H1 (cell line): ENCODE measurements around the gene MAP2K7. TPM values are rescaled to one million over a fixed set of nuclear protein-coding genes. Genes with fewer than 3 reads are reported as not detected.

Source experiments
- CTCF ChIA-PET: fragments of 300-600 bp; sonication (Branson Sonifier 250); formaldehyde crosslinking; loops from one replicate; lab custom pipeline; 2021; ENCODE audit not compliant: partially characterized antibody; lab: Charles Lee
- POLR2A ChIA-PET: fragments of 300-600 bp; sonication (Branson Sonifier 250); formaldehyde crosslinking; loops from one replicate; lab custom pipeline; 2021; ENCODE audit warnings: inconsistent platforms; ENCODE audit not compliant: partially characterized antibody; lab: Charles Lee
- DNase-seq, 2 experiments: peaks; one replicate each; pipeline versions ENCODE4 v3.0.0 to v3.0.0-alpha.2; 2010 to 2022; ENCODE audit warnings: low spot score in 2 of 2, low read depth in 1 of 2, mixed read lengths in 1 of 2
- FAIRE-seq: peaks from 2 replicates; lab custom pipeline; 2011; peaks lifted over from hg19 to GRCh38; lab: Jason Lieb, UNC
- H2AFZ ChIP-seq: 2 replicates; pipeline ENCODE4 v1.8.1; 2012; ENCODE audit warnings: low read length, inconsistent platforms
- H2AK5ac ChIP-seq: 2 replicates; pipeline ENCODE4 v1.6.1; 2013; ENCODE audit warnings: low read depth, low read length
- H2BK120ac ChIP-seq: replicated peaks from 2 replicates; pipeline ENCODE3; 2013; ENCODE audit warnings: low read depth, low read length, inconsistent platforms
- H2BK12ac ChIP-seq: 2 replicates; pipeline ENCODE4 v1.6.1; 2013; ENCODE audit warnings: low read depth, low read length
- H2BK15ac ChIP-seq: 2 replicates; pipeline ENCODE4 v1.6.1; 2013; ENCODE audit warnings: low read length
- H2BK20ac ChIP-seq: 2 replicates; pipeline ENCODE4 v1.6.1; 2013; ENCODE audit warnings: low read length
- H2BK5ac ChIP-seq: 2 replicates; pipeline ENCODE4 v1.6.1; 2013; ENCODE audit warnings: low read depth, low read length
- H3K14ac ChIP-seq: 2 replicates; pipeline ENCODE4 v1.6.1; 2013; ENCODE audit warnings: inconsistent platforms; ENCODE audit not compliant: insufficient read length
- H3K18ac ChIP-seq: 2 replicates; pipeline ENCODE4 v1.6.1; 2013; ENCODE audit warnings: low read length; ENCODE audit errors: extremely low read depth
- H3K23ac ChIP-seq: 2 replicates; pipeline ENCODE4 v1.6.1; 2013; ENCODE audit warnings: inconsistent platforms; ENCODE audit not compliant: insufficient read length
- H3K23me2 ChIP-seq: 2 replicates; pipeline ENCODE4 v1.6.1; 2013; ENCODE audit warnings: low read depth, low read length
- H3K27ac ChIP-seq: 2 replicates; pipeline ENCODE4 v1.6.1; 2011; ENCODE audit warnings: low read depth, low read length, inconsistent platforms
- H3K27me3 ChIP-seq, 4 experiments: replicated peaks in 1 of 4; 1 replicate in 1 of 4; 2 replicates in 3 of 4; pipeline versions ENCODE4 v1.6.1 to v1.8.1; 2011 to 2013; ENCODE audit warnings: low read length in 3 of 4, mild to moderate bottlenecking in 3 of 4, inconsistent platforms in 2 of 4, mixed read lengths in 2 of 4, moderate library complexity in 1 of 4; ENCODE audit not compliant: control insufficient read depth in 3 of 4, insufficient read depth in 3 of 4; ENCODE audit errors: extremely low read depth in 1 of 4
- H3K36me3 ChIP-seq, 4 experiments: 2 replicates each; pipeline versions ENCODE4 v1.6.1 to v1.8.1; 2011 to 2013; ENCODE audit warnings: mild to moderate bottlenecking in 4 of 4, low read length in 3 of 4, moderate library complexity in 2 of 4, control low read depth in 1 of 4, inconsistent platforms in 1 of 4; ENCODE audit not compliant: insufficient read depth in 4 of 4, control insufficient read depth in 2 of 4
- H3K4ac ChIP-seq: replicated peaks from 2 replicates; pipeline ENCODE3; 2013; ENCODE audit warnings: low read length, low read depth, mixed read lengths, inconsistent platforms; ENCODE audit not compliant: insufficient read length
- H3K4me1 ChIP-seq, 4 experiments: replicated peaks in 1 of 4; 1 replicate in 1 of 4; 2 replicates in 3 of 4; pipeline versions ENCODE4 v1.6.1 to v1.8.1; 2011 to 2013; ENCODE audit warnings: low read length in 3 of 4, inconsistent platforms in 2 of 4, mixed read lengths in 1 of 4; ENCODE audit not compliant: insufficient read depth in 4 of 4, control insufficient read depth in 3 of 4
- H3K4me2 ChIP-seq, 2 experiments: 2 replicates each; pipeline versions ENCODE4 v1.6.1 to v1.8.1; 2011 to 2013; ENCODE audit warnings: low read depth in 2 of 2, low read length in 2 of 2, control low read depth in 1 of 2, inconsistent platforms in 1 of 2, mild to moderate bottlenecking in 1 of 2; ENCODE audit not compliant: insufficient read depth in 1 of 2
- H3K4me3 ChIP-seq, 4 experiments: fragments of 200-600, 300-600 bp in 1 of 4; sonication (generic), shearing (Covaris generic), sonication (Bioruptor Twin) in 1 of 4; 2 replicates each; pipeline versions ENCODE4 v1.5.1 to v1.8.1; 2011 to 2016; ENCODE audit warnings: low read length in 4 of 4, low read depth in 3 of 4, control low read depth in 2 of 4, inconsistent platforms in 2 of 4, mild to moderate bottlenecking in 2 of 4, mixed read lengths in 1 of 4, moderate library complexity in 1 of 4; ENCODE audit not compliant: insufficient read depth in 2 of 4; ENCODE audit errors: extremely low read depth in 1 of 4
- H3K56ac ChIP-seq: replicated peaks from 2 replicates; pipeline ENCODE3; 2013; ENCODE audit warnings: low read depth, mild to moderate bottlenecking, mixed read lengths, low read length, inconsistent platforms; ENCODE audit not compliant: insufficient read length
- H3K79me1 ChIP-seq: 2 replicates; pipeline ENCODE4 v1.6.1; 2013; ENCODE audit warnings: low read depth, low read length, control low read depth
- H3K79me2 ChIP-seq, 2 experiments: 2 replicates each; pipeline versions ENCODE4 v1.6.1 to v1.8.1; 2012 to 2013; ENCODE audit warnings: low read length in 2 of 2, mild to moderate bottlenecking in 2 of 2, inconsistent platforms in 1 of 2; ENCODE audit not compliant: insufficient read depth in 2 of 2, control insufficient read depth in 1 of 2
- H3K9ac ChIP-seq, 4 experiments: replicated peaks in 1 of 4; 1 replicate in 1 of 4; 2 replicates in 3 of 4; pipeline versions ENCODE4 v1.6.1 to v1.8.1; 2011 to 2013; ENCODE audit warnings: low read depth in 3 of 4, low read length in 3 of 4, control low read depth in 2 of 4, mild to moderate bottlenecking in 2 of 4, moderate library complexity in 2 of 4, inconsistent platforms in 1 of 4; ENCODE audit errors: extremely low read depth in 1 of 4
- H3K9me3 ChIP-seq, 2 experiments: 2 replicates each; pipeline versions ENCODE4 v1.6.1 to v1.8.1; 2012 to 2013; ENCODE audit warnings: mild to moderate bottlenecking in 2 of 2, moderate library complexity in 2 of 2, control low read depth in 1 of 2, inconsistent platforms in 1 of 2, low read depth in 1 of 2, low read length in 1 of 2, mixed read lengths in 1 of 2; ENCODE audit not compliant: insufficient read depth in 2 of 2
- H4K20me1 ChIP-seq, 2 experiments: replicated peaks in 1 of 2; 2 replicates each; pipeline versions ENCODE3 to v1.8.1; 2011 to 2013; ENCODE audit warnings: inconsistent platforms in 2 of 2, low read length in 2 of 2, mild to moderate bottlenecking in 1 of 2; ENCODE audit not compliant: insufficient read depth in 2 of 2, control insufficient read depth in 1 of 2
- H4K5ac ChIP-seq: 2 replicates; pipeline ENCODE4 v1.6.1; 2013; ENCODE audit warnings: low read length, low read depth, mixed read lengths, inconsistent platforms; ENCODE audit not compliant: insufficient read length
- H4K8ac ChIP-seq: 2 replicates; pipeline ENCODE4 v1.8.0; 2013; ENCODE audit warnings: mild to moderate bottlenecking, moderate library complexity, low read length, inconsistent platforms; ENCODE audit not compliant: insufficient read depth; ENCODE audit errors: extremely low read depth
- H4K91ac ChIP-seq: replicated peaks from 2 replicates; pipeline ENCODE3; 2013; ENCODE audit warnings: low read length, mixed read lengths, inconsistent platforms; ENCODE audit not compliant: insufficient read length
- CTBP2 ChIP-seq: IDR thresholded peaks from 2 replicates; pipeline ENCODE4 v1.7.0; 2011; ENCODE audit warnings: borderline replicate concordance, mild to moderate bottlenecking, moderate library complexity, mixed read lengths, low read length; ENCODE audit not compliant: insufficient read depth, insufficient read length
- EGR1 ChIP-seq: IDR thresholded peaks from 2 replicates; pipeline ENCODE4 v1.6.1; 2011; ENCODE audit warnings: low read depth, low read length, borderline replicate concordance
- GABPA ChIP-seq: IDR thresholded peaks from 2 replicates; pipeline ENCODE4 v1.6.1; 2011; ENCODE audit warnings: mild to moderate bottlenecking, low read length, moderate library complexity, borderline replicate concordance; ENCODE audit not compliant: insufficient read depth
- JUN ChIP-seq: IDR thresholded peaks from 2 replicates; pipeline ENCODE4 v1.6.1; 2011; ENCODE audit warnings: low read depth, mild to moderate bottlenecking, improper control_type of control experiment, low read length
- KDM1A ChIP-seq: fragments of 200-600, 300-600 bp; sonication (generic); IDR thresholded peaks from 2 replicates; pipeline ENCODE4 v1.7.1; 2016; ENCODE audit warnings: mild to moderate bottlenecking, low read length, borderline replicate concordance
- PHF8 ChIP-seq: fragments of 200-600 bp; sonication (generic); conservative IDR thresholded peaks from 2 replicates; pipeline ENCODE4 v1.7.1; 2012; ENCODE audit warnings: low read depth, mild to moderate bottlenecking, inconsistent platforms, low read length, moderate library complexity
- RAD21 ChIP-seq, 2 experiments: IDR thresholded peaks in 1 of 2; conservative IDR thresholded peaks in 1 of 2; 2 replicates each; pipeline ENCODE4 v1.6.1; 2011; ENCODE audit warnings: low read depth in 2 of 2, low read length in 2 of 2, improper control_type of control experiment in 1 of 2, inconsistent platforms in 1 of 2, mild to moderate bottlenecking in 1 of 2, moderate library complexity in 1 of 2
- SAP30 ChIP-seq: fragments of 300-600 bp; sonication (generic); IDR thresholded peaks from 2 replicates; pipeline ENCODE4 v1.7.1; 2012; ENCODE audit warnings: low read length, moderate library complexity, mild to moderate bottlenecking, inconsistent platforms; ENCODE audit not compliant: insufficient read depth, insufficient replicate concordance
- SUZ12 ChIP-seq: fragments of 200-600 bp; sonication (generic); IDR thresholded peaks from 2 replicates; pipeline ENCODE4 v1.6.1; 2012; ENCODE audit warnings: mild to moderate bottlenecking, inconsistent platforms, low read length, moderate library complexity, mixed read lengths
- TEAD4 ChIP-seq: IDR thresholded peaks from 2 replicates; pipeline ENCODE4 v1.6.1; 2012; ENCODE audit warnings: low read depth, low read length, inconsistent platforms, mixed read lengths
- WGBS, 2 experiments: shearing (Covaris generic) in 1 of 2; methylation state at CpG; one replicate each; pipeline versions ENCODE4 v1.1.6 to v1.1.7; 2013 to 2015; ENCODE audit warnings: low lambda C conversion rate in 2 of 2, mixed read lengths in 2 of 2, inconsistent platforms in 1 of 2, low coverage in 1 of 2, missing lambda C conversion rate in 1 of 2; ENCODE audit not compliant: insufficient replicate concordance in 2 of 2, insufficient coverage in 1 of 2, insufficient read length in 1 of 2; ENCODE audit errors: extremely low coverage in 1 of 2, missing lambda C conversion rate in 1 of 2; 5-methylcytosine and 5-hydroxymethylcytosine counted together
- polyA plus RNA-seq, 7 experiments: library from polyadenylated mRNA; depleted of rRNA in 3 of 7; stranded (reverse) in 5 of 7; unstranded in 2 of 7; fragments of >200 nt in 5 of 7; fragments of 200-250 nt in 2 of 7; gene quantifications; 1 replicate in 5 of 7; 2 replicates in 1 of 7; 4 replicates in 1 of 7; pipeline versions ENCODE4 v1.2.1 to v1.2.3, GENCODE V29; 2011 to 2013; ENCODE audit warnings: missing spikeins in 2 of 7, mixed read lengths in 2 of 7
- total RNA-seq: library from RNA; stranded (reverse); fragmentation: NEBNext Ultra II Directional; extraction: Animal tissue kit (Norgen Biotek cat#: 25700); gene quantifications from 2 replicates; pipeline ENCODE4 v1.2.1, GENCODE V29; 2021

The MAP2K7 gene
- total and polyA plus RNA-seq, 2 of the 8 experiments (the other 6 are each of a cell fraction or from before 2014, with no cell fraction given), result 8.9 to 38.3 TPM

GRCh38 chr19:7912697-7913564, 9.3 kb downstream of the MAP2K7 start:
- Histone ChIP-seq H3K79me1 (0 out of 2 replicates have a peak, but pooled peaks cover 2% of the 10 kb centered on the region), H2BK120ac (no peak overlapping the region), H3K4me3 (no peak overlapping the region), H4K5ac (no peak overlapping the region), H2BK5ac (no peak overlapping the region), H3K4ac (no peak overlapping the region), H2BK15ac (no peak overlapping the region), H3K27me3 (peaks cover 17 to 35% (median 29%) of the 10 kb centered on the region in 4 experiments; a peak in 6 of 7 replicates), H4K91ac (no peak overlapping the region), H2BK12ac (no peak overlapping the region), H3K4me2 (no peak overlapping the region), H2AFZ (no peak overlapping the region), H3K4me1 (peaks cover 0 to 8% (median 6%) of the 10 kb centered on the region in 4 experiments; a peak in 5 of 7 replicates), H3K36me3 (peaks cover 5 to 30% (median 16%) of the 10 kb centered on the region in 4 experiments; a peak in 4 of 8 replicates), H4K20me1 (peaks cover 5 to 17% of the 10 kb centered on the region in 2 experiments), H3K79me2 (no peaks in the 10 kb centered on the region), H3K56ac (no peak overlapping the region), H3K14ac (no peak overlapping the region), H3K9me3 (no peaks in the 10 kb centered on the region), H4K8ac (peak overlapping the region; percentile 51; the same call in 1 of the 2 replicates), H3K9ac (no peak overlapping the region; a peak in 1 of 7 replicates), H3K18ac (no peak overlapping the region), H3K23me2 (peaks cover 12% of the 10 kb centered on the region; the same call in 1 of the 2 replicates), H3K23ac (no peak overlapping the region), H2AK5ac (no peak overlapping the region), H2BK20ac (no peak overlapping the region), H3K27ac (no peak overlapping the region)
- 94% methylated on average over 25 of the region's 39 CpGs; no CpG with 5 or more reads in 1 of the 2 experiments for WGBS, 2 experiments
- TF ChIP-seq RAD21 (IDR thresholded peaks at IDR 0.05 in 1 of 2, conservative IDR thresholded peaks at IDR 0.05 in 1 of 2; ENCODE audit: low read depth in 2 of 2, low read length in 2 of 2), result no peak
- no peak for TF ChIP-seq GABPA
- no peak for TF ChIP-seq CTBP2
- no peak for TF ChIP-seq TEAD4
- no peak for TF ChIP-seq SUZ12
- TF ChIP-seq EGR1, result no peak
- no peak for TF ChIP-seq KDM1A
- TF ChIP-seq PHF8, result no peak
- no peak for TF ChIP-seq SAP30
- no peak for TF ChIP-seq JUN
- no peak for FAIRE-seq
- ChIA-PET CTCF (interaction anchor here (1.2 to 2.3 kb wide), 6 partner anchors 11 to 55 kb away, joined by 3 to 9 read pairs (median 3); no protein-coding TSS in a partner anchor), POLR2A (interaction anchor here (1.4 to 2.3 kb wide), 4 partner anchors 9 to 44 kb away, joined by 3 to 8 read pairs (median 6); partner anchors contain the start of gene MAP2K7)
- DNase-seq, result no peak
